IPS DF 4.7 (cell line): ENCODE data around the gene HSPA12A.
A peak's percentile ranks its signal among the peaks of the same experiment; 100 is the strongest.

Experiments
- DNase-seq: peaks from one replicate; pipeline ENCODE4 v3.0.0-alpha.2; 2013; ENCODE audit warnings: low spot score; ENCODE audit errors: extremely low read depth

The HSPA12A gene

DNA sequence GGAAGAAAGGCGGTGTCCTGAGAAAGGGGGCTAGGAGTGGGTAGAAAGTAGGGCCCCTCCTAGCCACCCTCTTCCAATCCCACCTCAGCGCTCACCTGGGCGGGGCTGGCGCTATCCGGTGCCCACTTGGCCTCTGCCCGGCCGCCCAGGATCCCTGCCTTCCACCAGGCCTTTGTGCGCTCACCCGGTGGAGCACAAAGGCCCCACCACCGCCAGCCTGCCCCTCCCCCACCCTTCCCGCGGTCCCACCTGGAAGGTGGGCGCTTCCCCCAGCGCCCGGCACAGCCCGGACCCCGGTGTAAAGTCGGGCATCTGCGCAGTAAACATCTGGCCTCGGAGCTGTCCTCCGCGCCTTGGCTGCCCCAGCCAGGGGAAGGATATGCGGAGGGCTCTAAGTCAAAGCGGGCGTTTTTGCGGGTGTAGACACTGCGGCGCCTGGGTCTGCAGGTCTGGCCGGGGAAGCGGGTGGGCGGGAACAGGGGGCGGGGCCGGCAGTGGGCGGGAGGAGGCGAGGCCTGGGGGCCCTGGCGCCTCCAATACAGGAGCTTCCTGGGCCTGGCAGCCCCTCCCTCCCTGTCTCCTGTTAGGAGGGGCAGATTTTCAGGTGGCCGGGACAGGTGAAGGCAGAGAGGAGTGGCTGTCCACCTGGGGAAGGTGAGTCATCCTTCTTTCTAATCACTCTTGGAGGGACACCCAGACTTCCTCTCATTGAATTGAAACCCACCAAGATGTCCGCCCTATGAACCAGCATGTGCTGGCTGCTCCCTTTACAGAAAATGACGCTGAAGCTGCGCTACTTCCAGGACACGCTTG is 72.3 kb downstream of the HSPA12A start:
- DNase-seq, result peak; percentile 72

DNA sequence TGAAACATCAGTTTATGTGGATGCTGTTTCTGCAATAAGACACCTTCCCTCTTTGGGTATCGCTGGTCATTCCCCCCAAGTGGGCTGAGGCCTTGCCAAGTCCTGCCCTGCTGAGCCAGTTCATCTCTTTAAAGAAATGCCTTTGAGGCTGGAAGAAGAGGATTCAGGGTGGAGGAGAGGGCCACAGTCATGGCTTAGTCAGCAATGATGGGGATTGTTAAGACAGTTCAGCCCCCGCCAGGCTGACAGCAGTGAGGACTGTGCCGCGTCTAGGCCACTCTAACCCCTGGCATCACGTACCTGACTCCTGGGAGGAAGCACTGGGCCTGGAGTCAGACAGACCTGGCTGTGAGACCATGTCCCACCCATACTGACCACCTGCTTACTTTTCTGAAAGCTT is 73.3 kb downstream of the HSPA12A start:
- DNase-seq, result no peak

DNA sequence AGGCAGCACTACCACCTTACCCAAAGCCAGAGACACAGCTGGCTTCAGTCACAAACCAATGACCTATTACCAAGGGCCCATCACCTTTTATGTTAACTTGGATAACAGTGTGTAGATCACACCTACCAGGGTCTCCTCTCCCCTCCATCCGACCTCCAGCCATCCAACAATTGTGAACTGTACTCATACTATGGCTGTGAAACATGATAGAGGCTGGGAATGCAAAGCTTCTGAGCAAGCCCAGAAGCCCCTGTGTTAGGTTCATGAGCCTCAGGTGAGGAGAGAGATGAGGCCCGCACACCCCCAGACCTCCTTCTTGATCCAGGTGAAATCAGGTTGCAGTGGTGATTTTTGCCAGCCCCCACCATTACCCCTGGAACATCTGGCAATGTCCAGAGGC is 73.9 kb downstream of the HSPA12A start:
- no peak for DNase-seq

DNA sequence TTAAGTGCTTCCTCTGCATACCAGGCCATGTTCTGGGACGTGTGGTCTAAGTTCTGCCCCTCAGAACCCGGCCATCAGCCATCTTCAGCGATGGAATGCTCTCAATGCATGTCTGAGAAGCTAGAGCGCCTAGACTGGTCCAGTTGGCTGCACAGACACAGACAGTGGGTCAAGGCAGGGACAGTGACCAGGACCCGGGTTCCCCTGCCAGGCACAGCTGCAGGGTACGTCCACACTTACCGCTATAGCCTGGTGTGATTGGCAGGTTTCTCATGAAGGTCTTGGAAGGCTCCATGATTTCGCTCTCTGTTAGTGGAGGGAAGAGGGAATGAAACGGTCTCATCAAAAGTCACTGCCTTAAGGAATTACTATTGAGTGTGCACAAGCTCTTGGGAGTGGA is 74.3 kb downstream of the HSPA12A start:
- no peak for DNase-seq

DNA sequence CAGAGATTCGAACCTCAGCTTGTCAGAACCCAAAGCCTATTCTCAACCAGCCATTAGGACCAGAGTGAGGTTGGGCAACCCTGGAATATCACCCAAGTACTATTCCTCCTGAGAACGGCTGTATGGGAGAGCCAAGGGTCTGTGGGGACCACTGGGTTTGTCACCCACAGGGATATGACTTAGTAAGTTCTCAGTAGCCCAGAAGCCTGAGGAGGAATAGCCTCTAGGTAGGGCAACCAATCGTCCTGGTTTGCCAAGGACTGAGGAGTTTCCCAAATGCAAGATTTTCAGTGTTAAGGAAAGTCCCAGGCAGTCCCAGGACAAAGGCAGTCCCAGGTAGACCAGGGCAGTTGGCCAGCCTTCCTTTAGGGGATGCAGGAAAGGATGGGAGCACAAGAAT is 74.9 kb downstream of the HSPA12A start:
- no peak for DNase-seq

DNA sequence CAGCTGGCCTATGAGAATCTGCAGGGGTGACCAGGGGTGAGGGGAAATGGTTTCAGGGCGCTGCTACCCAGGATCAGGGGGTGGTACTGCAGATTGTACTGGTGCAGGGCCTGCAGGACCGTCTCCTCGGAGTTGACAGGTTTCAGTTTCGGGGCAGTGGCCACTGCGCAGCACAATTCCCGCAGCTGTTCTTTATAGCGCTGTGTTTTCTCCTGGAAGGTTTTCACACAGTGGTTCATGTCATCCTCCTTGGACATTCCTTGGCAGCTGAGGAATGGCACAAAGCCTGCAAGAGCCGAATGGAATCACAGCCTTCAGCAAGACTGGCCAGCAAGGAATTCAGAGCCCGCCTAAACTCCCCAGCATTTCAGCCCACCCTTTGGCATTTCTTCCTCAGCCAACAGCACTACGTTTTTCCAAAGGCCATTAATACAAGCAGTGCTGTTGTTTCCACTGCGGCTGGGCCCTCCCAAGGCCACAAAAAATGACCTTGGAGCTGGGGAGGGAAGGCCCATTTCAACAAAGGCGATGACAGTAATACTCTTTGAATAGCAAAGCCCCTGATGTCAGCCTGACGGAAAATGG is 76.7 kb downstream of the HSPA12A start:
- DNase-seq, result no peak

DNA sequence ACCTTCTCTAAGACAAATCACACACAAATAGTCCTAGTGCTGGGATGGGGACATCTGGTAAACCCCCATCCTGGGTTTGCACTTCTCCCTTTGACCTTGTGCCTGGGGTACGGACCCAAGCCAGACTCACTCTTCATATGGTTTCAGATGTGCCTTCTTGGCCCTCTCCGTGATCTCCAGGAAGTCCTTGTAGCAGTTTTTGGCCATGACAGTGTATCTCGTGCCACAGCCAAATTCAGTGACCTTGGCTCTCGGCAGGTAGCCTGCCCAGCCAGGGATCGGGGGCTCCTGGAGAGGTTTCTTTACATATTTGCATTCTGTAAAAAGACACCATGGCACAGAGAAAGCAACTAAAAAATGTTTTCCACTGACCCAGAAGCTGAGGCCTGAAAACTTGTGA is 77.7 kb downstream of the HSPA12A start:
- no peak for DNase-seq

DNA sequence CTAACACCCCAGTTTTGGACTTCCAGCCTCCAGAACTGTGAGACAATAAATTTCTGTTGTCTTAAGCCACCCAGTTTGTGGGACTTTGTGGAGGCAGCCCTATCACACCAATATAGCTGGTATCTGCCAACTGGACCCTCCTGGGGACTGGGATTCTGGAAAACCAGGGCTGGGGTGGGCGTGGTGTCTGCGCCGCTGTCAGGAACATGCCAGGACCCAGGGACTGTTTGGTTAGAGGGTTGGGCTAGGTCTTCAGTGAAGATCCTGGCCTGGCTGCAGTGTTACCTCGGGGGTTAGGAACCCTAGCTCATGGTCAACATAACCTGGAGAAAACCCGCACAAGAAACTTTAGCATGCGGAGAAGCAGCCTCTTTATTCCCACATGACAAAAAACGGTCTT is 79.0 kb downstream of the HSPA12A start:
- no peak for DNase-seq

DNA sequence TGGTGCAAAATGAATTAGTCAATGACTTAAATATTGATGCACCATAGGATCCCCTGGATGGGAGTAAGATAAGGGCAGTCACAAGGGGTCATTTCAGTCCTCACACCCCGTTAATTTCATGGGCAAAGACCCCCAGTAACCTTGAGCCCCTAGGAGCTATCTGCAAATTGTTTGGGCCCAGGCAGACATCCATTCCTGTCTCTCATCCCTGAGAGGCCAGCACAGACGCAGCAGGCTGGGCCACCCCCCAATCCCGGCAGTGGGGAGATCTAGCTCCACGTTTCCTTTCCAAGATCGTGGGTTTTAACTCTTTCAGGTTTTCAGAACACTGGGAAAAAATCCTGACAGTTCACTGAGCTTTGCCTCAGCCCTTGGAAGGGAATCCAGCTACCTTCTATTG is 81.5 kb downstream of the HSPA12A start:
- no peak for DNase-seq

DNA sequence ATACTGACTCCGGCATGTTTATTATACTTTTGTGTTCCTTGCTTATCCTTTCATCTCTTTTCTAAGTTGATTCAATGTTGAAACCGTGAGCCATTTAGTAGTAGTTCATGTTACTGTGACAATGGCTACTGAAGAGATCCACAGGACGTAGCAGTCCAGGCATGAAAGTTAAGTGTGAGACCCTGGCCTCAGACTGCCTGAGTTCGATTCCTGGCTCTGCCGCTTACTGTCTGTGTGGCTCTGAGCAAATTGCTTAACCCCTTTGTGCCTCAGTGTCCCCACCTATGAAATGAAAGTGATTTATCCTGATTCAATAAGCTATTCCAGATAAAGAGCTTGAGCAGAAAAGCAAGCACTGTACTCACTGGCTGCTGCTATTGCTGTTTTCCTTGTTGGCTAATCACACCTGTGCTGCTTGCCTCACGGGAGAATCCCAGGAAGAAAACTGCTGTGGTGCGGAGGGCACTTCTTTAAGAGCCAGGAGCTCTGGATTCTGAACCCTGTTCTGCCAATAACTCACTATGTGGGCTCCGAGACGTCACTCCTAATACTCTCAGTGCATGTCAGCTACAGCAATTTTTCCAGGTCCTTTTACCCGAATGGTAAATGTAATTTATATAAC is 83.2 kb downstream of the HSPA12A start:
- no peak for DNase-seq

DNA sequence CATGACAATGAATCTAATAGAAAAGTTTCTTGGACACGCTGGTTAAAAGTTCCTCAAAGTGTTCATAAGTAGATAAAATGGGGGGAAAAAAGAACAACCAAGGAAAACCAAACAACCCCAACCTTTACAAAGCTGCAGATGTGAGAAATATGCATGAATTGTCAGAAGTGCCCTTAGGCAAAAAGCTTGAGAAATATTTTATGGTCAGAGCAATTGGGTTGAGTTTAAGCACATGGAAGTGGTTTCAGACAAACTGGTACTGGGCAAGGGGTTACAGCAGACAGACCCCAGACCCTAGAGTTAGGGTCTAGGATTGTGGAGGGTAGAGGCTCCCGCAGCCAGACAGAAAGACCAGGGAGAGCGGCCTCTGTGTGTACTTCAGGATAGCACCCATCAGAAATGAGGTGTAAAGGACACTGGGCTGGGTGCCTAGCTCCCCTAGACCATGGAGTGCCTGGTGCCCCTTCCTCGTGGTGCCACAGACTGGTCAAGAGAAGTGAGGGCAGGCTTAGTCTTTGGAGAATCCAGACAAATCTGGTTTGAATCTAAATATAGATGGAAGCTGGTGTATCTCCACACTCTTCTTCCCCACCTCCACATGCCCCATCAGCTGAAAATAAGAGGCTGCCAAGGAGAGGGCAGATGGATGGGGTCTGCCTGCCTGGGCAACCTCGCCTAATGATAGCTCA is 84.4 kb downstream of the HSPA12A start:
- DNase-seq, result no peak

DNA sequence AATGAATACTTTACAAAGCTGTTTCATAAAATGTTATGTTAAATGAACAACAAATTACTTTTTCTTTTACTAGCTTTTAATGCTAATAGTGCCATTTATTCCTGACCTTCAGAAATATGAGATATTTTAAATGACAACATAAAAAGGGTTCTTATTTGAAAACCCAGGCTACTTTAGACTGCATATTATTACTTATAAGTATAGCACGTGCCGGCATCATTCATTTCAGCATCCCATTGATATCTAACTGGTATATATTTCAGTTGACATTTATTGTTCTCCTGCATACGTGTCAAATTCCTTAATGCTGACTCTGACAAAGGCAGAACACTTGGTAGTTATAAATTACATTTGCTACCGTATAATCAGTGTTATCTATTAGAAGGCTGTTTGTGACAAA is 86.3 kb downstream of the HSPA12A start:
- no peak for DNase-seq

DNA sequence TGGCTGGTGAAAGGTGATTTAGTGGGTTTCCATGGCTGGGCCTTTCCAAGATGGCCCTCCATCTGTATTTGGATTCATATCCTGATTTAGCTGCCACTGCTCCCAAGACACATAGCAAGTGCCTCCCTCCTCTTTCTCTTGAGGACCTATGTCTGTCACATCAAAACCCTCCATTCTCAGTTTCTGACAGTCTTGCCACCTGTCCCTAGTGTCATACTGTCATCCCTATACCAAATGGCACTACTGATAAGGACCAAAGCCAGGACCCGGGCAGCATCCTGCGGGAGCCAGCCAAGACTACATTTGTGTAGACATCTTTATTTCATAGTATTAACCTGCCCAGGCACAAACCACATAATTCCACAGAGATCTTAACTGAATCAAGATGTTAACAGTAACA is 86.8 kb downstream of the HSPA12A start:
- DNase-seq, result no peak

DNA sequence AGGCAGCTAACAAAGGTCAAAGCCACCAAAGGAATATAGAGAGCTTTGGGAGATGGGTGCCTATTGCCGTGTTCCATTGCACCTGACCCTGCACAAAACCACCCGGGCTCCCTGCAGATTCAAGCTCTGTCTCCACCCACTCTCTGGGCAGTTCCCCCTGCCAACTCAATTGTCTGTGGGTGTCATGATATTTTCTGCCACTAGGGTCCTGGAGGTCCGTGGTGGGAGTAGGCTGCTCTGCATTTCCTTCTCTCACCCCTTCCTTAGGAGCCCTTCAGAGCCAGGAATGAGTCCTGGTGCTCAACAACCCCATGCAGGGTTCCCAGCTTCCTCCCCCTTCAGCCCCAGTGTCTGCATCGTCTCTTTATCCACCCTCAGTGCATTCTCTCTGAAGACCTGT is 87.5 kb downstream of the HSPA12A start:
- peak; percentile 36 for DNase-seq

DNA sequence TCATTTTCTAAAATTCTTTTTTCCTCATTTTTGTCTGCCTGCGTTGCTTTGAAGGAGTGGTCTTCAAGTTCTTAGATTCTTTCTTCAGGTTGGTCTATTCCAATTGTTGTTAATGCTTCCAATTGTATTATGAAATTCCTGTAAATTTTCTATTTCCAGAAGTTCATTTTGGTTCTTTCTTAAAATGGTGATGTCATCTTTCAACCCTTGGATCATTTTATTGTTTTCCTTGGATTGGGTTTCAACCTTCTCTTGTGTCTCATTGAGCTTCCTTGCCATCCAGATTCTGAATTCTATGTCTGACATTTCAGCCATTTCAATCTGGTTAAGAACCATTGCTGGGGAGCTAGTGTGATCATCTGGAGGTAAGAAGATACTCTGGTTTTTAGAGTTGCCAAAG is 88.5 kb downstream of the HSPA12A start:
- DNase-seq, result no peak

DNA sequence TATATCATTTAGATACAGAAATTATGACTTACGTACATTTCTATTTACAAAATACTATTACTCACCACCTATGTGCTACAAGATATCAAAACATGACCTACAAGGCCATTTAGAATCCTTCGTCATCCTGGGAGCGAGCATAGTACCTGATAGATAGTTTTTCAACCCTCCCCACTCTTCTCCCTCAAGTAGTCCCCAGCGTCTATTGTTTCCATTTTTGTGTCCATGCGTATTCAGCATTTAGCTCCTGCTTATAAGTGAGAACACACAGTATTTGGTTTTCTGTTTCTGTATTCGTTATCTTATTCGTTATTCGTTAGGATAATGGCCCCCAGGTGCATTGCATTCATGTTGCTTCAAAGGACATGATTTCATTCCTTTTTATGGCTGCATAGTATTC is 93.5 kb downstream of the HSPA12A start:
- no peak for DNase-seq

DNA sequence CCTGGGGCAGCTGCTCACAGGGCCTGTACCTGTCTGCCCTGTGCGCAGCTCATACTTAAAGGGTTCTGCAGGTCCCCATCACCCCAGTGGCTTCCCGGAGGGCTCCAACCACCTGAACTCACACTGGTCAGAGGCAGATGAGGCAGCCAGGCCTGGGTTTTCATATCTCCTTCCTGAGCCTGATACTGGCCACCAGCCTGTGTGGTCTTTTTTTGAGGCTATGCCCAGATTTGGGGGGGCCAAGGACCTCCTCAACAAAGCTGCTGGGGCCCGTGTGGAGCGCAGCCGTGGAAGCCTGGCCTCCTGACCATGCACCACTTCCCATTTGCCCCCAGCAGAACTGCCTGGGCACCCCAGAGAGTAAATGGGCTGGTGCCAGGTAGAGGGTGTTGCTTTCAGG is 95.9 kb downstream of the HSPA12A start:
- no peak for DNase-seq

DNA sequence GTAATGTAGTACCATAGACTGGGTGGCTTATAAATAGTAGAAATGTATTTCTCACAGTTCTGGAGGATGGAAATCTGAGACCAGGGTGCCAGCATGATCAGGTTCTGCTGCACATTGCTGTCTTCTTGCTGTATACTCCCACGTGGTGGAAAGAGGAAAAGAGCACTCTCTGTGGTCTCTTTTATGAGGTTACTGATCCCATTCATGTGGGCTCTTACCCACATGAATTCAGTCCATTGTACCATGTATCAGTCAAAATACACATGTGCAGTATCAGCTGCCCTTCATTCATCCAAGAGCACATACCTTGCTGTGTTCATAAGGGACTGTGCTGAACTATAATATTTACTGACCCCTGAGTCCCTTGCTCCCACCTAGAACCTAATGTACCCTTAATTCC is 104.5 kb downstream of the HSPA12A start:
- DNase-seq, result no peak

DNA sequence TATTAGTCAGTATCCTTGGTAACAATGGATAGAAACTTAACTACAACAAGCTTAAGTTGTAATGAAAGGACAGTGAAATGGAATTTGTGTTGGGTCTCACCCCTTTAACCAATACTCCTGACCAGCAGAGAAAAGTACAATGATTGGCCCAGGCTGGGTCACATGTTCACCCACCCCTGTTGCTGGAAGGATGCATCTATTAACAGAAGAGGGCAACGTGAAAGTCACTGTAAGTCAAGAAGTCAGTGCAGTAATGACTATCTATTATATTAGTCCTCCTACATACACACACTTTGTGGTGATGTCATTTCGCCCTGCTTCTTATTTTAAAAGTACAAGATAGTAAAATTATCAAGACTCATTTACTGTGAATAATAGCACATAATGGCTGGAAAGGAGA is 105.4 kb downstream of the HSPA12A start:
- DNase-seq, result no peak

DNA sequence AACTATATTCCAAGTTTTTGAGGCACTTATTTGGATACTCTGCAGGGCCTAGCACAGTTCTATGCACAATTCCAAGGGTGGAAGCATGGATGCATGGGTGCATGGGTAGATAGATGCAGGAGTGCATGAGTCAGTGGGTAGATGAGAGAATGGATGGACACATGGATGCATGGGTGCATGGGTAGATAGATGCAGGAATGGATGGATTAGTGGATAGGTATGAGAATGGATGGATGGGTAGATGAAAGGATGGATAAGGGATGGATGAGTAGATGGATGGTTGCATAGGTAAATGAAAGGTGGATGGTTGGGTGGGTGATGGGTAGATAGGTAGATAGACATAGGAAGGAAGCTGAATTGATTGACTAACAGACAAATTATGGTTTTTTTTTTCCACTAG is 106.0 kb downstream of the HSPA12A start:
- DNase-seq, result no peak

DNA sequence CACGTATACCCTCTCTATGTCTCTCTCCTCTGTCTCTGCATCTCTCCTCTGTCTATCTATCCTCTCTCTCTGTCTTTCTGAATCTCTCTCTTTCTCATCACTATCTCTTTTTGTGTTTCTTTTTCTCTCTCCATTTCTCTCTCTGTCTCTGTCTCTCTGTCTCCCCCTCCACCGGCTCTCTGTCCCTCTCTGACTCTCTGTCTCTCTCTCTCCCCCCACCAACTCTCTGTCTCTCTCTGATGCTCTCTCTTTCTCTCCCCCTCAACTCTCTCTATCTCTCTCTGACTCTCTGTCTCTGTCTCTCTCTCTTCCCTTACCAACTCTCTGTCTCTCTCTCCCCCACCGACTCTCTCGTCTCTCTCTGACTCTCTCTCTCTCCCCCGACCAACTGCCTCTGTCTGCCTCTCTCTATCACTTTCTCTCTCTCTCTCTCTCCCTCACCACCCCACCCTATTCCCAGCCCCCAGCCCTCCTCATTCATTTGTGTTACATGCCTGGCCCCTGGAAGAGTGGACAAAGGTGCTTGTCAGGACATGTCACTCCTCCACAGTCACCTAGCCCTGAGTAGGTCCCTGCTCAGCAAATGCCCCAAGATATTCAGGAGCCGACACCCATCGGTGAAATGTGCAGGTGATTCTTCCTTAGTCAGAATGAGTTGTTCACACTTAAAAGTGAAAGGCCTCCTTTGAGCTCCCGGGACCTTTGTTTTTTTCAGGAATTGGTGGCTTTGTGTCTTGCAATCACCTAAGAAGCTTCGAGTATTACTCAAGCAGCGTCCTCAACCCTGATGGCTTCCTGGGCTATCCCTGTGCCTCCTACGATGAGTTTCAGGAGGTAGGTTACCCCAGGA is 108.0 kb downstream of the HSPA12A start:
- DNase-seq, result no peak
